ENCODE data around the gene TSPAN3. TPM values are rescaled to one million over a fixed set of nuclear protein-coding genes. Genes with fewer than 3 reads are reported as not detected.

The TSPAN3 gene
- total RNA-seq, 4 donors from 2014 or later: 77.3 to 114 (median 87.0) TPM

- TF ChIP-seq POLR2A (IDR thresholded peaks at IDR 0.05) (no peak), CTCF (IDR thresholded peaks at IDR 0.05) (no peak)
- DNase-seq: no peak
- intact Hi-C loops (cut with DNase I): no loop called here
- whole genome bisulfite sequencing, 2 donors: 91 to 96% methylated on average over 7 of the region's 7 CpGs
- Histone ChIP-seq H3K27ac (no peak overlapping the region), H3K4me3 (no peak overlapping the region), H3K9me3 (no peaks in the 10 kb centered on the region), H3K27me3 (no peaks in the 10 kb centered on the region), H3K4me1 (peaks cover 0 to 10% (median 5%) of the 10 kb centered on the region in 3 donors), H3K36me3 (peaks cover 0 to 66% (median 6%) of the 10 kb centered on the region in 3 donors)
Observed at GRCh38 chr15:77046704-77047412, 24.1 kb downstream of the TSPAN3 start.

GRCh38 chr15:77045985-77046384, 24.9 kb downstream of the TSPAN3 start:
- Histone ChIP-seq H3K27me3 (no peaks in the 10 kb centered on the region), H3K4me1 (peaks cover 0 to 10% (median 5%) of the 10 kb centered on the region in 3 donors), H3K9me3 (no peaks in the 10 kb centered on the region), H3K4me3 (no peak overlapping the region), H3K36me3 (peaks cover 0 to 57% (median 0%) of the 10 kb centered on the region in 3 donors), H3K27ac (no peak overlapping the region)
- intact Hi-C loops (cut with DNase I): no loop called here
- TF ChIP-seq CTCF (IDR thresholded peaks at IDR 0.05) (no peak), POLR2A (IDR thresholded peaks at IDR 0.05) (no peak)
- DNase-seq: no peak
- 93 to 94% methylated on average over 1 of the region's 1 CpG for WGBS, 2 donors

GRCh38 chr15:77044228-77045042, 26.5 kb downstream of the TSPAN3 start:
- Histone ChIP-seq H3K27me3 (no peaks in the 10 kb centered on the region), H3K4me3 (no peak overlapping the region), H3K27ac (no peak overlapping the region), H3K9me3 (no peaks in the 10 kb centered on the region), H3K36me3 (peaks cover 0 to 52% (median 0%) of the 10 kb centered on the region in 3 donors), H3K4me1 (peaks cover 0 to 10% (median 5%) of the 10 kb centered on the region in 3 donors)
- 74% methylated on average over 3 to 7 of the region's 7 CpGs for WGBS, 2 donors
- no peak for DNase-seq
- intact Hi-C loops (cut with DNase I): no loop called here
- no peak for TF ChIP-seq CTCF (IDR thresholded peaks at IDR 0.05)
- TF ChIP-seq POLR2A (IDR thresholded peaks at IDR 0.05): no peak

- Histone ChIP-seq H3K4me3 (no peak overlapping the region), H3K9me3 (no peaks in the 10 kb centered on the region), H3K4me1 (peaks cover 0 to 10% (median 5%) of the 10 kb centered on the region in 3 donors), H3K27ac (no peak overlapping the region), H3K27me3 (no peaks in the 10 kb centered on the region), H3K36me3 (peaks cover 0 to 52% (median 0%) of the 10 kb centered on the region in 3 donors)
- TF ChIP-seq CTCF (IDR thresholded peaks at IDR 0.05): no peak
- TF ChIP-seq POLR2A (IDR thresholded peaks at IDR 0.05): no peak
- intact Hi-C loops (cut with DNase I): no loop called here
- WGBS, 2 donors: 78 to 87% methylated on average over 14 to 20 of the region's 20 CpGs
- DNase-seq: no peak
Observed at GRCh38 chr15:77042955-77043920, 27.7 kb downstream of the TSPAN3 start.
